Upper lobe of right lung (tissue), 1 donor: ENCODE data around the gene NEU4. TPM values are rescaled to one million over a fixed set of nuclear protein-coding genes. Genes with fewer than 3 reads are reported as not detected.
"Not testable (repeated sequence)": the region's sequence is repeated elsewhere in the genome, so short reads cannot be mapped to it uniquely, and the experiment has no call there.

ENCODE experiments used
- ATAC-seq: fragments of 200-7000 bp; cut with Tn5 transposase; one replicate; pipeline ENCODE4 v1.9.1; 2020; ENCODE audit warnings: mild to moderate bottlenecking, moderate library complexity
- DNase-seq: peaks from one replicate; pipeline ENCODE4 v3.0.0-alpha.2; 2020
- H3K27ac ChIP-seq: fragments of 200-600 bp; one replicate; pipeline ENCODE4 v1.8.0; 2022
- H3K27me3 ChIP-seq: fragments of 200-600 bp; one replicate; pipeline ENCODE4 v1.8.0; 2022; ENCODE audit warnings: mild to moderate bottlenecking
- H3K36me3 ChIP-seq: fragments of 200-600 bp; one replicate; pipeline ENCODE4 v1.8.0; 2022
- H3K4me1 ChIP-seq: fragments of 200-600 bp; one replicate; pipeline ENCODE4 v1.8.0; 2022
- H3K4me3 ChIP-seq: fragments of 200-600 bp; one replicate; pipeline ENCODE4 v1.8.0; 2022; ENCODE audit warnings: mild to moderate bottlenecking
- H3K9me3 ChIP-seq: fragments of 200-600 bp; one replicate; pipeline ENCODE4 v1.8.0; 2022
- intact Hi-C: fragments of 100-400 bp; cut with DNase I; formaldehyde crosslinking; loops from one replicate; pipeline ENCODE4 v1.11.0; 2022
- total RNA-seq: library from RNA; stranded (reverse); fragmentation: NEBNext Ultra II Directional; extraction: Animal tissue kit (Norgen Biotek cat#: 25700); gene quantifications from one replicate; pipeline ENCODE4 v1.2.1, GENCODE V29; 2021
- TF ChIP-seq, protein P1 (sequence below): fragments of 200-600 bp; IDR thresholded peaks from one replicate; pipeline ENCODE4 v1.8.0; 2022; ENCODE audit warnings: antibody characterized with exemption
- donor health status: DM: no; HTN: yes; CAD: no; lungs with severe emphysema.

The NEU4 gene
- total RNA-seq, 1 donor from 2014 or later: 0.23 TPM

DNA sequence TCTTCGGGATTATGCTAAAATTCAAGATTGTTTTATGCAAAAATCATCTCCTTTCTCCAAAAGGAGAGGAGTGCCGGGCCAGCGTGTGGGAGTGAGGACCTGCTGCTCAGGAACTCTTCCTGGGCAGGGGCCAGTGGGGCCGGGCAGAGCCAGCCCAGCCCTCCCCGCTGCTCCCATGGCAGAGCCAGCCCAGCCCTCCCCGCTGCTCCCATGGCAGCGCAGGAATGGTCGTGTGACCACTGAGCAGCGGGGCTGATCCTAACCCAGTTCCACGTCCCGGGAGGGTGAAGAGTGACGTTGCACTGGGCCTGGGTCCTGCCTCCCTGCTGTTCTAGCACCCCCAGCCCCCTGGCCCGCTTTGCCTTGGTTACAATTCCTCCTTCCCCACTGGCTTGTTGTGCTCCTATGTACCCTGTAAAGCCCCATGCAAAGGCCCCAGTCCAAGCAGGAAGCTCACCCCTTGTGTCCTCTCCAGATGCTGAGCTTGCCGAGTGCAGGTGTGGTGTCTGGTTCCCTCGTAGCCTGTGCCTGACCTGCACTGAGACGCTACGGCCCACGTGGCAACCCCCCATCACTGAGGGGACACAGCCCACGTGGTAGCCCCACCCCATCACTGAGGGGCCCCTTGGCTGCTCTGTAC, 11.4 kb upstream of the NEU4 start:
- no peak overlapping the region for H3K4me3 ChIP-seq
- DNase-seq (peak; percentile 47), ATAC-seq (no peak)
- intact Hi-C loops: no loop called here
- no peaks in the 10 kb centered on the region for H3K9me3 ChIP-seq
- no peaks in the 10 kb centered on the region for H3K4me1 ChIP-seq
- H3K36me3 ChIP-seq: no peaks in the 10 kb centered on the region
- no peak overlapping the region for H3K27ac ChIP-seq
- peaks cover under 1% of the 10 kb centered on the region for H3K27me3 ChIP-seq
- TF ChIP-seq, protein P1, sequence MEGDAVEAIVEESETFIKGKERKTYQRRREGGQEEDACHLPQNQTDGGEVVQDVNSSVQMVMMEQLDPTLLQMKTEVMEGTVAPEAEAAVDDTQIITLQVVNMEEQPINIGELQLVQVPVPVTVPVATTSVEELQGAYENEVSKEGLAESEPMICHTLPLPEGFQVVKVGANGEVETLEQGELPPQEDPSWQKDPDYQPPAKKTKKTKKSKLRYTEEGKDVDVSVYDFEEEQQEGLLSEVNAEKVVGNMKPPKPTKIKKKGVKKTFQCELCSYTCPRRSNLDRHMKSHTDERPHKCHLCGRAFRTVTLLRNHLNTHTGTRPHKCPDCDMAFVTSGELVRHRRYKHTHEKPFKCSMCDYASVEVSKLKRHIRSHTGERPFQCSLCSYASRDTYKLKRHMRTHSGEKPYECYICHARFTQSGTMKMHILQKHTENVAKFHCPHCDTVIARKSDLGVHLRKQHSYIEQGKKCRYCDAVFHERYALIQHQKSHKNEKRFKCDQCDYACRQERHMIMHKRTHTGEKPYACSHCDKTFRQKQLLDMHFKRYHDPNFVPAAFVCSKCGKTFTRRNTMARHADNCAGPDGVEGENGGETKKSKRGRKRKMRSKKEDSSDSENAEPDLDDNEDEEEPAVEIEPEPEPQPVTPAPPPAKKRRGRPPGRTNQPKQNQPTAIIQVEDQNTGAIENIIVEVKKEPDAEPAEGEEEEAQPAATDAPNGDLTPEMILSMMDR: no peak

DNA sequence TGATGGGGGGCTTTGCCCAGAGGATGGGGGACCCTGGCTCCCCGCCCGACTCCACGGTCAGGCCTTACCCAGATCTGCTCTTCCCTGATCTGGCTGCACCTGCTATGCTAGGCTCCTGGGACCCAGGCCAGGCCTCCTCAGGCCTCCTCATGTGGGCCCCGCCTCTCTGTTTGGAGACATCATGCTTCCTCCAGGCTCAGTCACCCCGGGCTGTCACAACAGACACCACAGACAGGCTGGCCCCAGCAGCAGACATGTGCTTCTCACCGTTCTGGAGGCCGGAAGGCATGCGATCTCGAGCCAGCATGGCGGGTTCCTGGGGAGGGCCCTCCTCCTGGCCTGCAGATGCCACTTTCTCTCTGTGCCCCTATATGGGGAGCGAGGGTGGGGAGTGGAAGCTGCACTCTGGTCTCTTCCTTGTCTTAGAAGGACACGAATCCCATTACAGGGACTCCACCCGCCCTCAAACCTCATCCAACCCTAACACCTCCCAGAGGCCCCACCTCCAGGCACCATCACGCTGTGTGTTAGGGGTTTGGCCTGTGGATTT, 10.8 kb upstream of the NEU4 start:
- no peak for ATAC-seq
- peak; percentile 53 for DNase-seq
- TF ChIP-seq, protein P1: no peak
- Histone ChIP-seq H3K36me3 (no peaks in the 10 kb centered on the region), H3K4me1 (no peaks in the 10 kb centered on the region), H3K4me3 (no peak overlapping the region), H3K9me3 (no peaks in the 10 kb centered on the region), H3K27me3 (peaks cover 6% of the 10 kb centered on the region), H3K27ac (no peak overlapping the region)
- intact Hi-C loops: no loop called here

DNA sequence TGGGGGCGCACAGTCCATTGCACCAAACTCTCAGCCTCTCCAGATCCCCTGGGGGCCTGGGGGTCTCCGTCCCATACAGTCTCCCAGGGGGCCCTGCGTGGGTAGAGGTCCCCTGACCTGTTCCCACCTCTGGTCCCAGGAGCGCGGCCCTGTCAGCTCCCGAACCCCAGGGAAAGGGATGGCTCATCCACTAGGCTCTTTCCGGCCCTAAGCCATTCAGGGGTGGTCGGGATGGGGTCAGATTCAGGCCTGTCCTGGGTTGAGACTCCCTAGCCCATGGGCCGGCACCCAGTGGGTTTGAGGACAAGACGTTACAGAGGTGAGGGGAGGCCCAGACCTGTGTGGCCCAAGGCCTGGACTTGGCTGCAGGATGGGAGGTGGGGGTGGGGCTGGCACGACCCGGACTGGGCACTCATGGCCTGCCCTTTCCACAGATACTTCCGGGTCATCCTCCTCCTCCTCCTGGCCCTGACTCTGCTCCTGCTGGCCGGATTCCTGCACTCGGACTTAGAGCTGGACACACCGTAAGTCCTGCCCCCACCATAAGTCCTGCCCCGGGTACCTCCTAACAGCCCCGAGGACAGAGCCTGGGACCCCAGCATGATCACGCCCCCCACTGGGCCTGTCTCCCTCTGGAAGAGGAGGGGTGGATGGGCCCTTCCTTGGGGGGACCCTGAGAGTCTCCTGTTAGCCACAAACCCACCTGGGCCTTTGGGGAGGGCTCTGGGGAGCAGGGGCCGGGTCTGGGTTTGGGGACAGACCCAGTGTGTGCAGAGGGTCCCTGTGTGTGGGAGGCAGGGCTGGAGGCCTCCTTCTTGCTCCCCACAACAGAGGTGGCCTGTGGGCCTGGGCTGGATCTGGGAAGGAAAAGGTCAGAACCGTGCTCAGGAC, 10.1 kb upstream of the NEU4 start:
- intact Hi-C loops: no loop called here
- Histone ChIP-seq H3K4me3 (no peak overlapping the region), H3K27me3 (peaks cover 14% of the 10 kb centered on the region), H3K36me3 (no peaks in the 10 kb centered on the region), H3K27ac (no peak overlapping the region), H3K4me1 (peaks cover 2% of the 10 kb centered on the region), H3K9me3 (no peaks in the 10 kb centered on the region)
- DNase-seq: no peak
- no peak for ATAC-seq
- TF ChIP-seq, protein P1: no peak

DNA sequence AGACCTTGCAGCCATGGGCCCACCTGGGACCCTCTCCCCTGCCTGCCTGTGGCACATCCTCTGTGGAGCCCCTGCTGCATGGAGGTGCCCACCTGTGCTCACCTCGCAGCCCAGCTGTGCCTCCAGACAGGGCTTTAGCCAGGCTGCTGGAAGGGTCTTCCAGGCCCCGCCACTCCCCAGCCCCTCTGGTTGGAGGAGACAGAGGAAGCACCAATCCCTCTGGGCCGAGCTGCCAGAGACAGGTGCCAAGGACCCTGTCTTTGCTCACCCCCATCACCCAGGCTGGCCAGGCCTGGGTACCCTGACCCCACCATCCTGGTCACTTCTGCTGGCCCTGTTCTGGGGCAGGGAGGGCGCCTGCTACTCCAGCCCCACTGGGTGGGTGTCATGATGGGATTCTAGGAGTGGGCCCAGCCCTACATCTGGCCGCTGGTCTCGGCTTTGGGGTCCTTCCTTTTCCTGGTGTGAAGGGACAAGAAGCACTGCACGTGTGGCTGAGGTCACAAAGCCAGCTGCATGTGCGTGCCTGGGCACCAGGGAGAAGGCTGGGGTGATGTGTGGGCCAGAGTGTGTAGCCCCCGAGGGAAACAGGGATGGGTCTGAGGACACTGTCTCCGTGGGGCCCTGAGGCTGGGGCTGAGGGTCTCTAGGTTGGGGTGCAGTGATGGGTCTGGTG, 9.3 kb upstream of the NEU4 start:
- no peak for DNase-seq
- no peak for ATAC-seq

DNA sequence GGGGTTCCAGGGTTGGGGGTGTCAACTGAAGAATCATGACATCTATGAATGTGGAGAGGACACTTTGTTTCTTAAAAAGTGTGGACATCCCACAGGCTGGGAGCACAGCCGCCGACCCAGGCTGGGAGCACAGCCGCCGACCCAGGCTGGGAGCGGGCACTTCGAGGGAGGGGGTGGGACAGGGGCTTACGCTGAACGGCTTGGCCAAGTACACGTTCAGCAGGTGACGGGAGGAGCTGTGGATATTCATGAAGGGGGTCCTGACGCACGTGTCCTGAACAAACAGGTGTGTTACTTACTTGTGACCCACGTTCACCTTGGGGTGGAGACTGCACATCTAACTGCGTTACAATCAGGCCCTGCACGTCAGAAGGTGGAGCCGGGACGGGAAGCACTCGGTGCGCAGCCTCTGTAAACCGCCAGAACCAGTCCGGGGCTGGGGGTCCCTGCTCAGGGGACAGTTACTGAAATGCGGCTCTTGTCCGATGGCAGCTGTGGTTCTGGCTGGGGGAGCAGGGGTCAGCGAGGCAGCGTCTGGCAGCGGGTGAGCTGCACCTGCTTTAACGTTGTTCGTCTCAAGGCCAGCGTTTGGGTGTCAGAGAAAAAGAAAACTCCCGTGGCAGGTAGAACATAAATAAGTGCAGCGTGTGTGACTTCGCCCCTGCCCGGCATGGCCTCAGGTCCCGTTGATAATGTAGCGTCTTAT, 8.6 kb upstream of the NEU4 start:
- H3K4me3 ChIP-seq: not testable (repeated sequence)

More for the DNA sequence above, 9.3 kb upstream of the NEU4 start:
- TF ChIP-seq, protein P1: no peak
- Histone ChIP-seq H3K9me3 (no peaks in the 10 kb centered on the region), H3K27me3 (peaks cover 22% of the 10 kb centered on the region), H3K36me3 (no peaks in the 10 kb centered on the region), H3K27ac (no peak overlapping the region), H3K4me3 (no peak overlapping the region), H3K4me1 (peaks cover 6% of the 10 kb centered on the region)
- intact Hi-C loops: no loop called here

More for the DNA sequence above, 8.6 kb upstream of the NEU4 start:
- DNase-seq, H3K4me1 ChIP-seq, intact Hi-C loops, H3K27ac ChIP-seq, H3K9me3 ChIP-seq, H3K36me3 ChIP-seq, ATAC-seq: not testable (repeated sequence)
- H3K27me3 ChIP-seq: peaks cover 25% of the 10 kb centered on the region
